ENCODE measurements around the gene DISC1.

DNA sequence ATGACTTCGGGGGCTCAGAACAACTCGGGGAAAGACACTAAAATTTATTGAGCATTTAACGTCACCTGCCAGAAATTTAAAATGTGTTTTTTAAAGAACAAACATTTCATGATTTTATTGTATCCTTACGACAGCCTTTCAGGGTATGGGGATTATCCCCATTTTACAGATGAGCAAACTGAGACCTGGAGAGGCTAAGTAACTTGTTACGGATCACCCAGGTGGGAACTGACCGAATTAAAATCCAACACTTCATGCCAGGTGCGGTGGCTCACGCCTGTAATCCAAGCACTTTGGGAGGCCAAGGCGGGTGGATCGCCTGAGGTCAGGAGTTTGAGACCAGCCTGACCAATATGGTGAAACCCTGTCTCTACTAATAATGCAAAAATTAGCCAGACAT lies 50.9 kb downstream of the DISC1 start:
- no peak for TF ChIP-seq POLR2A (IDR thresholded peaks at IDR 0.05)
- TF ChIP-seq, protein P1, sequence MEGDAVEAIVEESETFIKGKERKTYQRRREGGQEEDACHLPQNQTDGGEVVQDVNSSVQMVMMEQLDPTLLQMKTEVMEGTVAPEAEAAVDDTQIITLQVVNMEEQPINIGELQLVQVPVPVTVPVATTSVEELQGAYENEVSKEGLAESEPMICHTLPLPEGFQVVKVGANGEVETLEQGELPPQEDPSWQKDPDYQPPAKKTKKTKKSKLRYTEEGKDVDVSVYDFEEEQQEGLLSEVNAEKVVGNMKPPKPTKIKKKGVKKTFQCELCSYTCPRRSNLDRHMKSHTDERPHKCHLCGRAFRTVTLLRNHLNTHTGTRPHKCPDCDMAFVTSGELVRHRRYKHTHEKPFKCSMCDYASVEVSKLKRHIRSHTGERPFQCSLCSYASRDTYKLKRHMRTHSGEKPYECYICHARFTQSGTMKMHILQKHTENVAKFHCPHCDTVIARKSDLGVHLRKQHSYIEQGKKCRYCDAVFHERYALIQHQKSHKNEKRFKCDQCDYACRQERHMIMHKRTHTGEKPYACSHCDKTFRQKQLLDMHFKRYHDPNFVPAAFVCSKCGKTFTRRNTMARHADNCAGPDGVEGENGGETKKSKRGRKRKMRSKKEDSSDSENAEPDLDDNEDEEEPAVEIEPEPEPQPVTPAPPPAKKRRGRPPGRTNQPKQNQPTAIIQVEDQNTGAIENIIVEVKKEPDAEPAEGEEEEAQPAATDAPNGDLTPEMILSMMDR (IDR thresholded peaks at IDR 0.05) = no peak
